ENCODE data around the gene TRMT61A.
A peak's percentile ranks its signal among the peaks of the same experiment; 100 is the strongest.
"Not testable (repeated sequence)": the region's sequence is repeated elsewhere in the genome, so short reads cannot be mapped to it uniquely, and the experiment has no call there.

TRMT61A gene

DNA sequence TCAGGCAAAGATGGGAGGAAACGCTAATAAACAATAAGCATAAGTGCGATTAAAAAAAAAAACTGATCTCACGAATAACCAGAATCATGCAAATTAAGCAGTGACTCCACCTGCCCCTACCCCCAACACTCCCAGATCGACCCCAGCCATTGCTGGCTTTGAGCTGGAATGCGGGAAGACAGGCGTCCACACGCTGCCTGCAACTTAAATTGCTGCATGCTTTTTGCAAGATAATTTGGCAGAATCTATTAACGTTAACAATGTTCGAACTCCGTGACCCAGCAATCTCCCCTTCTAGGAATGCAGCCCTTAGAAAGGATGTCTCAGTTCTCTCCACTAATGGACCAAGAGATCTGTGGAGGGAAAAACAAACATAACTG lies 5.4 kb upstream of the TRMT61A start:
- no peak for DNase-seq

- DNase-seq: no peak
These were observed 4.7 kb upstream of the TRMT61A start for GRCh38 chr14:103524002-103524935.

DNA sequence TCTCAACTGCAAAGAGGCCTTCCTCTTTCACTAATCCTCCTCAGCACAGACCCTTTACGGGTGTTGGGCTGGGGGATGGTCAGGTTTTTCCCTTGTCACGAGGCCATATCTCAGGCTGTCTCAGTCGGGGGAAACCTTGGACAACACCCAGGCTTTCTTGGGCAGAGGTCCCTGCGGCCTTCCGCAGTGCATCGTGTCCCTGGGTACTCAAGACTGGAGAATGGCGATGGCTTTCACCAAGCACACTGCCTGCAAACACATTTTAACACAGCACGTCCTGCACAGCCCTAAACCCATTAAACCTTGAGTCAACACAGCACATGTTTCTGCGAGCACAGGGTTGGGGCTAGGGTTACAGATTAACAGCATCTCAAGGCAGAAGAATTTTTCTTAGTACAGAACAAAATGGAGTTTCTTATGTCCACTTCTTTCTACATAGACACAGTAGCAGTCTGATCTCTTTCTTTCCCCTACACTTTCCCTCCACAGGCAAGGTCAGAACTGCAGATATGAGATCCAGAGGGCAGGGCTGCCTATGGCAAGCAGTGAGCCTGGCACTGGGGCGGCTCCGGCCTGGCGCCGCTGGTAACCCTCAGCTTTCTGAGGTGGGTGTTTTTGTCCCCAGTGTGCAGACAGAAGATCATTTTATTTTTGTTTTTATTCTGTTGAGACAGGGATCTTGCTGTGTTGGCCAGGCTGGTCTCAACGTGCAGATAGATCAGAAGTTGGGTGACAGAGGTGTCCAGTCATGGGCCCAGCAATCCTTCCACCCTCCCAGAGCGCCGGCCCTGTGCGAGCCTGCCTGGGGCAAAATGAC lies 3.4 kb upstream of the TRMT61A start:
- DNase-seq: not testable (repeated sequence)

- DNase-seq: no peak
These were observed 2.6 kb upstream of the TRMT61A start for GRCh38 chr14:103526247-103526913.

DNA sequence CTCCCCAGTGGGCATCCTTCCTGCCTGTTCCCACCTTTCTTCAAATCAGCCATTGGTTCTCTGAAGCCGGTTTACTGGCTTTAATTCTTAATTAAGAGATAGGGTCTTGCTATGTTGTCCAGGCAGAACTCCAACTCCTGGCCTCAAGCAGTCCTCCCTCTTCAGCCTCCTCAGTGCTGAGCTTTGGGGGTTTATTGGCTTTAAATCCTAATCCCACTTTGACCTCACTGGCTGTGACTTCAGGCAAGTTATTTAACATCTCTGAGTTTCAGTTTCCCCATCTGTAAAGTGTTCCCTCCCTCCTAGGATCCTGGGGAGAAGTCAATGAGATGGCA lies 2.1 kb upstream of the TRMT61A start:
- DNase-seq: no peak

DNA sequence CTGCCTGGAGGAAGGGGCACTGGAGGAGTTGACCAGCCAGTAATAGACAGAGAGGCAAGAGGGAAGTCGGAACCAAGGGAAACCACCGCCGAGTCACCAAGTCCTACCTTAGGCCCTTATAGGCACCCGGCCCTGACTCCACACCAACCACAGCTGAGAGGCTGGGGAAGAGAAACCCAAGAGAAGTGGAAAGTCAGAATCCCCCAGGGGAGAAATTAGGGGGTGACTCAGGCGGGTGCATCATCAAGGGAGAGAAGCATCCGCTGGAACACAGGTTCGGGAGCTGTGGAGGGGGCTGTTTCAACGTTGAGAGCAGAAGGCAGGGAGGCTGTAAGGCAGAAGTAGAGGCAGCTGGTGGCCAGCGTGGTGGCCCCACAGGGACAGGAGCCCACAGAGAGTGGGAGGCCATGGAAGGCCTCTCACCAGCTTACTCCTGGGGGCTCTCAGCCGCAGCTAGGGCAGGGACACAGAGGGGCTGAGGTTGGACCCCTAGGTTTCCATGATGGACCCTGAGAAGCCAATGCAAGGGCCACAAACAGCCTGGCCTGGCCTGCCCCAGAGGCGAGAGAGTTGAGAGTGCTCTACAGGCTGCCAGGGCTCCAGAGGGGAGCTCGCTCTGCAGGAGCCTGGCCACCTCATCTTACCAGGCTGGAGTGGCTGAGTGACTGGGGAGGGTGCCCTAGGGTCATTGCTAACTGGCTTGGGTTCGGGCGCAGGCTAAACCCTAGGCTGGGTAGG lies 1.4 kb upstream of the TRMT61A start:
- no peak for DNase-seq

GRCh38 chr14:103528146-103528586 lies 830 bp upstream of the TRMT61A start:
- peak; percentile 59 for DNase-seq

DNA sequence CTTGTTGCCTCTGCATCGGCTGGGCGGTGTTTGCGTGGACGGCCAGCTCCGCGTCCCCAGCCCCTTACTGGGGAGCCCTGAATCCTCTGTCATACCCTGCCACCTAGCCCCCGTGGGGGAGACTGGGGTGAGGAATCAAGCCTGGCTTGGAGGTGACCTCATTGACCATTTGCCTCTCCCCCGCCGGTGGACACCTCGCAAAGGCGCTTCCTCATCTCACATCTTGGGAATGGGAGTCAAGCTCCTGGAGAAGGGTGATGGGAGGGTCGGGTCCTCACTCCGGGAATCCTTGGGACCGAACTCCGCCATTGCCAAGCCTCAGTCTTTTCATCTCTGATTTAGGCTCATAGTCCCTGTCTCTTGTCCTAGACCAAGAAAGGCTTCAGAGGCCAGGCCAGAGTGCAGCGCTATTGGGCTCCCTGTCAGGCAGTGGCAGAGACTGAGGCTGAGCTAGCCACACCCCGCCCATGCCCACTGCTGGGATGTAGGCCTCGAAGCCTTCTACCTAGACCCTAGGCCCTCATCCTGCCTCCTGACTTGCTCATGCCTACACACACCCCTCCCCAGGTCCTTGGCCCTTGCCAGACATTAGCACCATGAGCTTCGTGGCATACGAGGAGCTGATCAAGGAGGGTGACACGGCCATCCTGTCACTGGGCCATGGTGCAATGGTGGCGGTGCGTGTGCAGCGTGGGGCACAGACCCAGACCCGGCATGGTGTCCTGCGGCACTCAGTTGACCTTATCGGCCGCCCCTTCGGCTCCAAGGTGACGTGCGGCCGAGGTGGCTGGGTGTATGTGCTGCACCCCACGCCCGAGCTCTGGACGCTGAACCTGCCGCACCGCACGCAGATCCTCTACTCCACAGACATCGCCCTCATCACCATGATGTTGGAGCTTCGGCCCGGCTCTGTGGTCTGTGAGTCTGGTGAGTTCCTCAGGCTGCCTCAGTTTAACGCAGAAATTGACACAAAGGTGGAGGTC lies 678 bp downstream of the TRMT61A start:
- DNase-seq: no peak

- DNase-seq: no peak
These were observed 1.4 kb downstream of the TRMT61A start for GRCh38 chr14:103530390-103530789.

DNA sequence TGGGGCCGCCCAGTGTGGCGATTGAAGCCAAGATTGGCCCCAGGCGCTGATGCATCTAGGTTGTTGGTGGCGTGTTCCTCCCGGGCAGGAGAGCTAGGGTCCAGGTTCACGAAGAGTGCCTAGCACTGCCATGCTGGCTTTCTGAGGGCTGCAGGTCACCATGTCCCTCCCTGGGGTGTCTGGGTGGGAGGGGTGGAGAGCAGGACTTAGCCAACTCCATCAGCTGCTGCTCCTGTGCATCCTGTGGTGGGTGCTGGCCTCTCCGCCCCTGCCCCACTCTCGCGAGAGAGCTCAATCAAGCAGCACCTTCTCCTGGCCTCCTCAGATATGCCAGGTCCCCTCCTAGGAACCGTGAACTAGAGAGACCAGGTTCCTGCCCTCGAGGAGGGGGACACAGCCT lies 1.8 kb downstream of the TRMT61A start:
- no peak for DNase-seq

DNA sequence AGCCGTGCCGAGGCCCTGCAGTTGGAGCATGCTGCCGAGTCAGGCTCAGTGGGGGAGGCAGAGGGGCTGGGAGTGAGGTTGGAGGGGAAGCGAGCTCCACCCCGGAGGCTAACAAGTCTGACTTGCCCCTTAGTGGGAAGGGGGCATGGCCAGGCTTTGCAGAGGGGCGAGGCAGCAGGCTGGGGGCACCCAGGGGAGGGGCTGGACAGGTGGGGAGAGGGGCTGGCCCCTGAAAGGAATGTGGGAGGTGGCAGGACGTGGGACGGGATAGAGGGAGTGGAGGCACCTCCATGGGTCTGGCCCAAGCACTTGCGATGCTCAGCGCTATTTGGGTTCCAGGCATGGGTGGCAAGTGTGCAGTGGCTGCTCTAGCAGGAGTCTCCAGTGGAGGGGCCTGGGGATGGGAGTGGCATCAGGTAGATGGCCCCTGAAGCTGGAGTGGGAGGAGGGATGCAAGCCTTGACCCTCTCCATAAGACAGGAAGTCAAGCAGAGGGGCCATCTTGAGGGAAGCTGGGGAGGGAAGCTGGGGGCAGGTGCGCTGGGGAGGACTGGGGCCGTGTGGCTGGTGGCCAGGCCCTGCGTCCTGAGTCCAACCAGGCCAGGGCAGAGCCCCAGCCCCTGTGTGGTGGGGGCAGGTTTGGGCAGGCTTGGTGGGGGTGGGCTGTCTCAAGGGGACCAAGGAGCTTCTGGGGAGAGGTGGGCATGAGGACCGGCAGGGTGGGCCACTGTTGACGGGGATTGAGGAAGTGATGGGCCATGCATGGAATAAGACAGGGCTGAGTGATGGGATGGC lies 2.6 kb downstream of the TRMT61A start:
- DNase-seq: no peak

DNA sequence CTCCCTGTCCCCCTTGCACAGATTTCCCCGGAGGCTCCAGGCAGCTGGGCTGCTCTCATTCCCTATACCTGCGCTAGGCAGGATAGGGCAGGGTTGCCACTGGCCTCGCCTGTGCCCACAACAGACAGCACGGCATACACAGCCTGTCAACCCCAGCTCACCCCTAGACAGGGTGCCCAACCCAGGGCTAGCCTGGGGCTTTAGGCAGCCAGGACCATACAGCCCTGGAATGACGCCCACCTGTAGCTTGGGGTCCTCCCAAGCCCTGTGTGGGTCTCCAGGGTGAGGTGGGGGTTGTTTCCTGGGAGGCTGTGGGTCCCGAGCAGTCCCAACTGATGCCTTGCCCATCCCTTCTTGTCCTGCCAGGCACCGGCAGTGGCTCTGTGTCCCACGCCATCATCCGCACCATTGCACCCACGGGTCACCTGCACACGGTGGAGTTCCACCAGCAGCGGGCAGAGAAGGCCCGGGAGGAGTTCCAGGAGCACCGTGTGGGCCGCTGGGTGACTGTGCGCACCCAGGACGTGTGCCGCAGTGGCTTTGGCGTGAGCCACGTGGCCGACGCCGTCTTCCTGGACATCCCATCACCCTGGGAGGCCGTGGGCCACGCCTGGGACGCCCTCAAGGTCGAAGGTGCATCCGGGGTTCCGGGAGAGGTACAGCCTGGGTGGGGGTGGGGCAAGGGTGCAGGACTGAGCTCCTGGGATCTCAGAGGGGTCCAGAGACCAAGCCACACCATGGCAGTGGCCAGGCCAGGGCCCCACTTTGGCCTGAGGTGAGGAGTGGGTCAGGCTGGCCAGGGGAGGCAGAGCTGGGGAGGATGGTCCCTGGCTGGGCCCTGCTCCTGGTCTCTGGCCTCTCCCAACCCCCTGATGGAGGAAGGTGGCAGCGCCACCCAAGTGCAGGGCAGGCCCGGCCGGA lies 3.5 kb downstream of the TRMT61A start:
- no peak for DNase-seq

DNA sequence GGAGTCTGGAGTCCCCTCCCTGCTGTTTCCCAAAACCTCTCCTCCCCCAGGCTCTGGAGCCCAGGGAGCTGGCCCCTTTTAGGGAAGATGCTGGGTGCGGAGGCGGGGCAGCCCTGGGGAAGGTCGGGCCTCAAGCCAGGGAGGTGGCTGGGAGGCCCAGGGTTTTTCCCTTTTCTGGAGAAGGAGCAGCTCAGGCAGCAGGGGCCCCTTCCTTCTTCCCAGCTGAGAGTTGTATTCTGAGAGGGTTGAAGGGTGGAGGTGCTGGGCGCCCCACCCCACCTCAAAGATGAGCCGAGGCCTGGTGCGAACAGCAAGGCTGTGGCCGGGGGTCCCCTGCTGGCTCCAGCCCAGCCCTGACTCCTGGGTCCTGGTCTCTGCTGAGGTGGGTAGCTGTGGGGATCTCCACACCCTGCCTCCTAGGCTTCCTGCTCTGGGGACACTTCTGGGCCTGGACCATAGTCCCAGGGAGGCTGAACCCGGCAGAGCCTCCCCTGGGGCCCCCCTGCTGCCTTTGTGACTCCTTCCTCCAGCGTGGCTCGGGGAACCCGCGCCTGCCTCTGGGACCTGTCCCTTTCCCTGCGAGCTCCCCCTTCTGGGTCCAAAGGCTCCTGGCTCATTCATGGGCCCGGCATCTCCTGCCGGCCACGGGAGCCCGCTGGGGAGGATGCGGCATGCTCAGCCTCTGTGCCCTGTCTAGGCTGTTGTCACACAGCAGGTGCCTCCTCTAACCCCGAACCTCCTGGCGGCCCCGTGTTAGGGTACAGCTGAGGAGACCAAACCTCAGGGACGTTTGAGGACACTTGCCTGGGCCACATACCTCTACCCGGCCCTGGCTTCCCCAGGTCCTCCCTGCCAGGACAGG lies 4.4 kb downstream of the TRMT61A start:
- no peak for DNase-seq

DNA sequence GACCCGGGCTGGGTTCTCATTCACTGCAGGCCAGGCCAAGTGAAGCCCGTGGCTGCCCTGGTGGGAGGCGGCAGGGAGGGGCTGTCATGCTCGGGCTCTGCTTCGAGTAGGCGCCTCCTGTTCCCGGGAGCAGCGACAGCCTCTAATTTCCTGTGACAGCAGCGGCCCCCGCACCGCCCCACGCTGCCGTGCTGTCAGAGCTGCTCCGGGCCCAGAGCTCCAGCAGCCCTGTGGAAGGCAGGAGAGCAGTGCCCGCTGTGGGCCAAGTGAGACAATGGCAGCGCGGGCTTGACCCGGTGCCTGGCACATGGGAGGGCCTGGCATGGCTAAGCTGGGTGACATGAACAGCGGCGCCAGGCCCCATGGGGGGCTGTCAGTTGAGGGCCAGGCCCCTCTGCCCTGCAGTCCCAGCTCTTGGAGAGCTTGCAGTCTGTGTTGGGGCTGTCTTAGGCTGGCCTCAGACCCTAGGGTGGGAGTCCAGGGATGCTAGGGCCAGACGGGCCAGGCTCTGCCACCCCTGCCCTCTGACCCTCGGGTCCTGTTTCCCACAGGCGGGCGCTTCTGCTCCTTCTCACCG lies 5.1 kb downstream of the TRMT61A start:
- DNase-seq: no peak

- DNase-seq: no peak
These were observed 5.6 kb downstream of the TRMT61A start for GRCh38 chr14:103534576-103535061.

GRCh38 chr14:103535081-103535890 lies 6.3 kb downstream of the TRMT61A start:
- no peak for DNase-seq

Measured in NCI-H146 (cell line).